Activated T-helper 1 cell treated with anti-CD3 and anti-CD28 coated beads, Interleukin-2, amount 50 U/mL, for 16 hours (primary cell): ENCODE results near the gene EXOSC10.
"Not testable (repeated sequence)": the region's sequence is repeated elsewhere in the genome, so short reads cannot be mapped to it uniquely, and the experiment has no call there.

Source experiments
- DNase-seq, 2 donors: peaks; one replicate each; pipeline ENCODE4 v3.0.0-alpha.2; 2020; ENCODE audit warnings: low read depth in 1 of 2, low spot score in 1 of 2

EXOSC10 gene

GRCh38 chr1:11109047-11109760 lies 9.5 kb upstream of the EXOSC10 start:
- no peak for DNase-seq

GRCh38 chr1:11107599-11107998 lies 7.9 kb upstream of the EXOSC10 start:
- no peak for DNase-seq

DNA sequence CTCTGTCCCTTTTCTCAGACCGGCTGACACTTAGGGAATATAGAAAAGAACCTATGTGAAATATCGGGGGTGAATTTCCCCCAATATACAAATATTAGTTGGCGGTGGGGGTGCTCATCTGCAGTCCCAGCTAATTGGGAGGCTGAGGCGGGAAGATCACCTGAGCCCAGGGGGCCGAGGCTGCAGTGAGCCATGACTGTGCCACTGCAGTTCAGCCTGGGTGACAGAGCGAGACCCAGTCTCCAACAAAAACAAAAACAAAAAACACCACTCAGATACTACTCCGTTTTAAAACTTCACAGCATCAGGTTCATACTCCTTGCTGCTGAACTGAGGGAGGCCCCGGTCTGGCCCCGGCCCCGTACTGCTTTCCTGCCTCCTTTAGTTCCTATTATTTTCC lies 5.9 kb upstream of the EXOSC10 start:
- DNase-seq: no peak

- no peak for DNase-seq
These were observed 1.7 kb upstream of the EXOSC10 start for GRCh38 chr1:11101347-11101746.

DNA sequence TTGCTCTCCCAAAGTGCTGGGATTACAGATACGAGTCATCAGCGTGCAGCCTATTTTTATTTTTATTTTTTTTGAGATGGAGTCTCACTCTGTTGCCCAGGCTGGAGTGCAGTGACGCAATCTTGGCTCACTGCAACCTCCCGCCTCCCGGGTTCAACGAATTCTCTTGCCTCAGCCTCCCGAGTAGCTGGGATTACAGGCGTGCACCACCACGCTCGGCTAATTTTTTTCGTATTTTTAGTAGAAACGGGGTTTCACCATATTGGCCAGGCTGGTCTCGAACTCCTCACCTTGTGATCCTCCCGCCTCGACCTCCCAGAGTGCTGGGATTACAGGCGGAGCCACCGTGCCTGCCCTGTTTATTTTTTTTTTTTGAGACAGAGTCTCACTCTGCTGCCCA lies 1.1 kb upstream of the EXOSC10 start:
- DNase-seq: not testable (repeated sequence)

DNA sequence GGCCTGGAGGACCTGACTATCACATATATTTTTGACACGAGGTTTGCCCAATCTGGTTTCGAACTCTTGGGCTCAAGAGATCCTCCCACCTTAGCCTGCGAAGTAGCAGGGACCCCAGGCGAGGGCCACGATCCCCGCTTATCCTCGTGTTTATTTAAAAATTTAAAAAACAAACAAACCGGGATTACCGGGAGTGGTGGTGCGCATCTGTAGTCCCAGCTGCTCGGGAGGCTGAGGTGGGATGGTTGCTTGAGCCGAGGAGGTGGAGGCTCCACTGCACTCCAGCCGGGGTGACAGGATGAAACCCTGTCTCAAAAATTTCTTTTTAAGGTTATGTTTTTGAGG lies 452 bp upstream of the EXOSC10 start:
- DNase-seq: no peak

DNA sequence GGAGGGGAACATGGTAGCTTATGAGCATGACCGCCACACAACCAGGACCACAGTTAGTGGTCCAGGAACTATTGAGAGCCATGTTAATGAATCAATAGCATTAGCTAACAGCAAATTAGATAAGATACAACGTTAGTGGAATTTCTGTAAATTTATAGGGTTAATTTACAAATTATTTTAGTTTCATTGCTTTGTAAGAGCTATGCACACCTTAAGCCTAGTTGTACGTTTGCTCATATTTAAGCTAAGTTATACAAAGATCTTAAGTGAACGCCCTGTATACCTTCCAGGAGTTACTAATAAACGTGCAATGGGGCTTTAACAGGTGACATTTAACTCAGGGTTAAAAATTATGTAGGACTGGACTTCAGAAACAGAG lies 749 bp downstream of the EXOSC10 start:
- DNase-seq: no peak

DNA sequence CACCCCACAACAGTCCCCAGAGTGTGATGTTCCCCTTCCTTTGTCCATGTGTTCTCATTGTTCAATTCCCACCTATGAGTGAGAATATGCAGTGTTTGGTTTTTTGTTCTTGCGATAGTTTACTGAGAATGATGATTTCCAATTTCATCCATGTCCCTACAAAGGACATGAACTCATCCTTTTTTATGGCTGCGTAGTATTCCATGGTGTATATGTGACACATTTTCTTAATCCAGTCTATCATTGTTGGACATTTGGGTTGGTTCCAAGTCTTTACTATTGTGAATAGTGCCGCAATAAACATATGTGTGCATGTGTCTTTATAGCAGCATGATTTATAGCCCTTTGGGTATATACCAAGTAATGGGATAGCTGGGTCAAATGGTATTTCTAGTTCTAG lies 15.9 kb downstream of the EXOSC10 start:
- DNase-seq: not testable (repeated sequence)

DNA sequence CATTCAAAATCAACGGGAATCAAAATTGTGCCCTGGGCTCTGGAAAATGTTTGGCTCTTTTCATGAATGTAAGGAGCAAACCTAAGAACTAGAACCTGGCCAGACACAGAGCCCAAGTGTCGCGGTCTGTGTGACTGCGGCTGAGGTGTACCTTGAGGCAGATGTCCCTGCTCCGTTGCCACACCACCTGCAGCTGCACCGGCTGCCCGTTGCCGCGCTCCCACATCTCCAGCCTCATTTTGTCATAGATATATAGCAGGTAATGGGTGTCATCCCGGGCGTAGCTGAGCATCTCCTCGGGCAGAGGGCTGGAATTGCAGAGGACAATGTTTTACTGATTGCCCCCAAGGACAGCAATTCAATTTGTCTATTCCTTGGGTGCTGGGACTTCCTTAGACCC lies 18.7 kb downstream of the EXOSC10 start:
- no peak for DNase-seq

DNA sequence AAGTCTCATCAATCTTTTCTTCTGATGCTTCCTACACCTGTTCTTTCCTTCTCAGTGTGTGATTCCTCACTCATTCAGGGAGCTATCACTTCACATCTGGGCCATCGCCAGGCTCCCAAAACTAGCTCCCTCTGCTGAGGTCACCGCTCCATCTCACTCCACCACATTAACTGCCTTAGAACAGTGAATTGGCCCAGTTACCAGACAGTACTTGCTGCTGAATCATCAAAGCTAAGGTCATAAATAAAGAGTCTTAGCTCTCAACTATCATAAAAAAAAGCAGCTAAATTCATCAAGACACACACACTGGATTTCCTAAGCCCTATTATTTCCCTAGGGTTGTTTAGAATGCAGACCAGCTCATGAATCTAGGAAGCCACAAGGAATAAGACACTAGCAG lies 21.0 kb downstream of the EXOSC10 start:
- no peak for DNase-seq

DNA sequence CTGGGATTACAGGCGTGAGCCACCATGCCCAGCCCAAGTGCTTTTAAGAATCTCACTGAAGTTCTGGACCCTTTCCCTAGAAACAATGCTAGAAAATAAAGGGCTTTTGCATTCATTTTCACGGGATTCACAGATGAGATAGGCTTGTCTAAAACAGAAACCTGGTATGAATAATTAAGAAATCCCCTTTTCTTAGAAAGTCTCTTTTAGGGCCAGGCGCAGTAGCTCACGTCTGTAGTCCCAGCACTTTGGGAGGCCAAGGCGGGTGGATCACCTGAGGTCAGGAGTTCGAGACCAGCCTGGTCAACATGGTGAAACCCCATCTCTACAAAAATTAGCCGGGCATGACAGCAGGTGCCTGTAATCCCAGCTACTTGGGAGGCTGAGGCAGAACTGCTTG lies 26.3 kb downstream of the EXOSC10 start:
- not testable (repeated sequence) for DNase-seq

- DNase-seq: no peak
These were observed 27.3 kb downstream of the EXOSC10 start for GRCh38 chr1:11072216-11072917.

GRCh38 chr1:11071463-11072215 lies 28.0 kb downstream of the EXOSC10 start:
- no peak for DNase-seq

DNA sequence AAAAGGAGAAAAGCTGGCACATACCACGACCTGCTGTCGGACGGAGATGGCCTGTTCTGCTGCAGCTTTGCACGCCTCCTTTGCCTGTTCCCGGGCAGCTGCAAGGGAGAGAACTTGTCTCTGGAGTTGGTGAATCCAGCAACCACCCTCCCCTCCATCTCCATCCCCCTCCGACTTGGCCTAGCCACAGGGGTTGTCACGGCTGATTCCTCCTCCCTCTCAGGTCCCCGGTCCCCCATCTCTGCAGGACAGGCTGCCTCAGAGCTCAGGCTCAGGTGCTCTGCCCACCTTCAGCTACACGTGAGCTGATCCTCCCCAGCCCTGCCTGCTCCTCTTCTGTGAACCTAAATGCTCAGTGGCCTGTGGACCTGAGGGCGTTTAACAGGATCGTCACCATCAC lies 28.8 kb downstream of the EXOSC10 start:
- no peak for DNase-seq

- no peak for DNase-seq
These were observed 30.8 kb downstream of the EXOSC10 start for GRCh38 chr1:11068600-11069473.

- no peak for DNase-seq
These were observed 31.7 kb downstream of the EXOSC10 start for GRCh38 chr1:11067716-11068599.

- DNase-seq: no peak
These were observed 33.9 kb downstream of the EXOSC10 start for GRCh38 chr1:11065796-11066195.

DNA sequence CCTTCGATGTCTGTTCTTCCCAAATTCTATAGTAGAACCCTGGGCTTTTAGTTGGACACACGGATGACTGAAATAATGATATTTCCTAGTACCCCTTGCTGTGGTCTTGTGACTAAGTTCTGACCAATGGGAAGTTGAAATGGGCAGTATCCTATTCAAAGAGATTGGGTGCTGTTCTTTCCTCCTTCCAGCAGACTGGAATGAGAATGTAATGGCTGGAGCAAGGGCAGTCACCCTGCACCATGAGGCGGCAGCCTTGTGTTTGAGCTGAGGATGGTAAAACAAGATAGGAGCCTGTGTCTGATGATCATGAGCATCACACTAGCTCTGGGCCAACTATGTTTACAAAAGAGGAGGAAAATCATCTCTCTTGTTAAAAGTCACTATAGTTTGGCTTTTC lies 34.7 kb downstream of the EXOSC10 start:
- no peak for DNase-seq

DNA sequence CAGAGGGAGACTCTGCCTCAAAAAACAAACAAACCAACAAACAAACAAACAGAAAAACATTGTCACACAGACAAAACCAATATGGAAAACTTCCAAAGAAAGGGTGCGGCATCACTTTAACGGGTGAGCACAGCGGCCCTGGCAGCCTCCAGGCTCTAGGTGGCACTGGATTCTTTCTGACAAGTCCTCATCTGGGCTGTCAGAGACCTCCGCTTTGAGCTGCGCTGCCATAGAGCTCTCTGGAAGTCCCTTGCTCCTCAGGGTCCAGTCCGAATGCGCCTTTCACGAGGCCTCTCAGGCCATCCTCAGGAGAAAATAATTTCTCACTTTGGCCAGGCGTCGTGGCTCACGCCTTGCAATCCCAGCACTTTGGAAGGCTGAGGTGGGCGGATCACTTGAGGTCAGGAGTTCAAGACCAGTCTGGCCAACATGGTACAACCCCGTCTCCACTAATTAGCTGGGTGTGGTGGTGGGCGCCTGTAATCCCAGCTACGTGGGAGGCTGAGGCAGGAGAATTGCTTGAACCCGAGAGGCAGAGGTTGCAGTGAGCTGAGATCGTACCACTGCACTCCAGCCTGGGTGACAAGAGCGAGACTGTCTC lies 35.6 kb downstream of the EXOSC10 start:
- not testable (repeated sequence) for DNase-seq

DNA sequence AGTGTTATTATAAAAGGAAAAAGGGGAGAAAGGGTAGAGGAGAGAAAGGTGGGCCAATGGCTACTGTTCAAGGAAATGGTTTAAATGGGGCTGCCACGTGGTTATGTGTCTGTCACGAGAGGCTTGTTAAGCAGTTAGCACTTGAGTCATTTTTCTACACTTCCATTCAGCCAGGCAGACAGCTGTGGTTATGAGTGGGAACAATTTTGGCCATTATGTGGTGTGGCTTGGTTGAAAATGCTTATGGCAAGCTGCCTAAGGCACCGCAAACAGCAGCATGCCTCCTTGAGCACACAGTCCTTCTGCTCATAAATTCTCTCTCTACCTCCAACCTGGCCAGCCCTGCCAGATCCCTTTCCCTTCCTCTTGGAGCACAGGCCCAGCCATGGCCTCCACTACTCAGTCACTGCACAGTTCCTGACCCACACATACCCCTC lies 36.7 kb downstream of the EXOSC10 start:
- no peak for DNase-seq
